Stomach smooth muscle (tissue), 2 donors: ENCODE data around the gene NEFH.

ENCODE experiments used
- H3K27ac ChIP-seq: one replicate; pipeline ENCODE4 v1.7.0; 2013; ENCODE audit warnings: mild to moderate bottlenecking, low read length, inconsistent platforms
- H3K27me3 ChIP-seq, 2 donors: one replicate each; pipeline ENCODE4 v1.7.0; 2013; ENCODE audit warnings: low read length in 2 of 2; ENCODE audit not compliant: insufficient read depth in 2 of 2, control insufficient read depth in 1 of 2
- H3K36me3 ChIP-seq, 2 donors: one replicate each; pipeline ENCODE4 v1.7.0; 2013; ENCODE audit warnings: low read length in 2 of 2; ENCODE audit not compliant: control insufficient read depth in 2 of 2, insufficient read depth in 2 of 2
- H3K4me1 ChIP-seq: one replicate; pipeline ENCODE4 v1.7.0; 2013; ENCODE audit warnings: low read length; ENCODE audit not compliant: control insufficient read depth, insufficient read depth
- H3K4me3 ChIP-seq, 2 donors: one replicate each; pipeline ENCODE4 v1.7.0; 2013; ENCODE audit warnings: low read length in 2 of 2
- H3K9ac ChIP-seq, 2 donors: one replicate each; pipeline ENCODE4 v1.7.0; 2013; ENCODE audit warnings: low read length in 2 of 2, mild to moderate bottlenecking in 1 of 2
- H3K9me3 ChIP-seq, 2 donors: one replicate each; pipeline ENCODE4 v1.7.0; 2013; ENCODE audit warnings: low read length in 2 of 2; ENCODE audit not compliant: control insufficient read depth in 2 of 2
- donor health status: healthy.
- donor health status: Pancreatic carcinoma.

The NEFH gene

GRCh38 chr22:29445508-29445907 lies 34.5 kb upstream of the NEFH start:
- H3K36me3 ChIP-seq = no peaks in the 10 kb centered on the region
- no peak overlapping the region for H3K4me3 ChIP-seq
- no peak overlapping the region for H3K9ac ChIP-seq
- no peak overlapping the region for H3K27ac ChIP-seq
- peaks cover 0 to 3% of the 10 kb centered on the region in 2 donors for H3K27me3 ChIP-seq
- no peaks in the 10 kb centered on the region for H3K4me1 ChIP-seq
- no peaks in the 10 kb centered on the region for H3K9me3 ChIP-seq

GRCh38 chr22:29447906-29448305 lies 32.1 kb upstream of the NEFH start:
- H3K27me3 ChIP-seq = peaks cover 0 to 3% of the 10 kb centered on the region in 2 donors
- no peaks in the 10 kb centered on the region for H3K36me3 ChIP-seq
- no peaks in the 10 kb centered on the region for H3K9me3 ChIP-seq
- H3K4me1 ChIP-seq = no peaks in the 10 kb centered on the region
- H3K9ac ChIP-seq = no peak overlapping the region
- H3K27ac ChIP-seq = no peak overlapping the region
- no peak overlapping the region for H3K4me3 ChIP-seq

- Histone ChIP-seq H3K9ac (no peak overlapping the region), H3K9me3 (no peaks in the 10 kb centered on the region), H3K27ac (no peak overlapping the region), H3K4me1 (peaks cover 2% of the 10 kb centered on the region), H3K36me3 (no peaks in the 10 kb centered on the region), H3K27me3 (peaks cover 0 to 3% of the 10 kb centered on the region in 2 donors), H3K4me3 (no peak overlapping the region)
These were observed 30.6 kb upstream of the NEFH start for GRCh38 chr22:29449296-29449875.

- Histone ChIP-seq H3K27me3 (no peaks in the 10 kb centered on the region), H3K36me3 (no peaks in the 10 kb centered on the region), H3K9ac (no peak overlapping the region), H3K4me3 (no peak overlapping the region), H3K9me3 (no peaks in the 10 kb centered on the region), H3K4me1 (peaks cover 2% of the 10 kb centered on the region), H3K27ac (no peak overlapping the region)
These were observed 29.8 kb upstream of the NEFH start for GRCh38 chr22:29450222-29450621.

GRCh38 chr22:29451863-29452262 lies 28.2 kb upstream of the NEFH start:
- no peaks in the 10 kb centered on the region for H3K36me3 ChIP-seq
- no peak overlapping the region for H3K27ac ChIP-seq
- H3K4me1 ChIP-seq = peaks cover 2% of the 10 kb centered on the region
- no peak overlapping the region for H3K4me3 ChIP-seq
- no peaks in the 10 kb centered on the region for H3K27me3 ChIP-seq
- H3K9me3 ChIP-seq = no peaks in the 10 kb centered on the region
- no peak overlapping the region for H3K9ac ChIP-seq

GRCh38 chr22:29454276-29454675 lies 25.7 kb upstream of the NEFH start:
- no peaks in the 10 kb centered on the region for H3K36me3 ChIP-seq
- H3K27ac ChIP-seq = no peak overlapping the region
- H3K9me3 ChIP-seq = no peaks in the 10 kb centered on the region
- peaks cover 2% of the 10 kb centered on the region for H3K4me1 ChIP-seq
- H3K4me3 ChIP-seq = no peak overlapping the region
- H3K27me3 ChIP-seq = peaks cover 0 to 3% of the 10 kb centered on the region in 2 donors
- H3K9ac ChIP-seq = no peak overlapping the region

- H3K4me3 ChIP-seq = no peak overlapping the region
- no peaks in the 10 kb centered on the region for H3K9me3 ChIP-seq
- peaks cover 2% of the 10 kb centered on the region for H3K4me1 ChIP-seq
- no peaks in the 10 kb centered on the region for H3K36me3 ChIP-seq
- no peak overlapping the region for H3K9ac ChIP-seq
- H3K27me3 ChIP-seq = peaks cover 0 to 3% of the 10 kb centered on the region in 2 donors
- no peak overlapping the region for H3K27ac ChIP-seq
These were observed 23.8 kb upstream of the NEFH start for GRCh38 chr22:29456211-29456671.

GRCh38 chr22:29457730-29458129 lies 22.3 kb upstream of the NEFH start:
- H3K27ac ChIP-seq = no peak overlapping the region
- peaks cover 2% of the 10 kb centered on the region for H3K4me1 ChIP-seq
- peaks cover 0 to 3% of the 10 kb centered on the region in 2 donors for H3K27me3 ChIP-seq
- H3K9me3 ChIP-seq = no peaks in the 10 kb centered on the region
- H3K9ac ChIP-seq = no peak overlapping the region
- H3K4me3 ChIP-seq = no peak overlapping the region
- no peaks in the 10 kb centered on the region for H3K36me3 ChIP-seq

- no peak overlapping the region for H3K27ac ChIP-seq
- H3K36me3 ChIP-seq = no peaks in the 10 kb centered on the region
- no peak overlapping the region for H3K4me3 ChIP-seq
- no peaks in the 10 kb centered on the region for H3K9me3 ChIP-seq
- H3K27me3 ChIP-seq = peaks cover 0 to 3% of the 10 kb centered on the region in 2 donors
- H3K9ac ChIP-seq = no peak overlapping the region
- peaks cover 2% of the 10 kb centered on the region for H3K4me1 ChIP-seq
These were observed 21.5 kb upstream of the NEFH start for GRCh38 chr22:29458551-29458950.

- no peak overlapping the region for H3K27ac ChIP-seq
- no peak overlapping the region for H3K9ac ChIP-seq
- peaks cover 0 to 3% of the 10 kb centered on the region in 2 donors for H3K27me3 ChIP-seq
- H3K9me3 ChIP-seq = no peaks in the 10 kb centered on the region
- H3K4me1 ChIP-seq = no peaks in the 10 kb centered on the region
- no peaks in the 10 kb centered on the region for H3K36me3 ChIP-seq
- no peak overlapping the region for H3K4me3 ChIP-seq
These were observed 20.2 kb upstream of the NEFH start for GRCh38 chr22:29459773-29460172.

GRCh38 chr22:29461263-29461662 lies 18.8 kb upstream of the NEFH start:
- Histone ChIP-seq H3K36me3 (no peaks in the 10 kb centered on the region), H3K4me3 (no peak overlapping the region), H3K27me3 (peaks cover 0 to 3% of the 10 kb centered on the region in 2 donors), H3K27ac (no peak overlapping the region), H3K9me3 (no peaks in the 10 kb centered on the region), H3K9ac (no peak overlapping the region), H3K4me1 (no peaks in the 10 kb centered on the region)
